Tongue (tissue), 2 donors: Measurements from ENCODE around the gene KDM2B. TPM values are rescaled to one million over a fixed set of nuclear protein-coding genes. Genes with fewer than 3 reads are reported as not detected.

Experiments
- DNase-seq: peaks from one replicate; pipeline ENCODE4 v3.0.0-alpha.2; 2015
- total RNA-seq: library from RNA; depleted of rRNA; stranded (reverse); fragments of >200 nt; gene quantifications from one replicate; pipeline ENCODE4 v1.2.3, GENCODE V29; 2014

The KDM2B gene
- total RNA-seq, 1 donor from 2014 or later = 20.7 TPM

GRCh38 chr12:121430833-121431415 lies 149.9 kb downstream of the KDM2B start:
- peak; percentile 24 for DNase-seq

- DNase-seq = no peak
Measured at GRCh38 chr12:121428883-121429282, 151.9 kb downstream of the KDM2B start.

- no peak for DNase-seq
Measured at GRCh38 chr12:121427556-121428050, 153.2 kb downstream of the KDM2B start.

GRCh38 chr12:121424624-121424975 lies 156.2 kb downstream of the KDM2B start:
- DNase-seq = no peak

GRCh38 chr12:121423682-121424623 lies 156.9 kb downstream of the KDM2B start:
- DNase-seq = peak; percentile 60

GRCh38 chr12:121423253-121423652 lies 157.6 kb downstream of the KDM2B start:
- no peak for DNase-seq

- no peak for DNase-seq
Measured at GRCh38 chr12:121420109-121420508, 160.7 kb downstream of the KDM2B start.

- DNase-seq = no peak
Measured at GRCh38 chr12:121417847-121418246, 163.0 kb downstream of the KDM2B start.

- DNase-seq = no peak
Measured at GRCh38 chr12:121413917-121414316, 166.9 kb downstream of the KDM2B start.

GRCh38 chr12:121405211-121405610 lies 175.6 kb downstream of the KDM2B start:
- DNase-seq = no peak

- DNase-seq = peak; percentile 84
Measured at GRCh38 chr12:121404734-121405133, 176.1 kb downstream of the KDM2B start.

- no peak for DNase-seq
Measured at GRCh38 chr12:121403721-121404120, 177.1 kb downstream of the KDM2B start.

GRCh38 chr12:121400332-121401139 lies 180.3 kb downstream of the KDM2B start:
- DNase-seq = peak; percentile 50

GRCh38 chr12:121399391-121400331 lies 181.2 kb downstream of the KDM2B start, which contains the start of gene RNF34:
RNF34 (plus strand) TSS chr12:121400118; CDS start chr12:121400213, 95 bp downstream.
- peak; percentile 99 for DNase-seq

GRCh38 chr12:121398355-121398754 lies 182.5 kb downstream of the KDM2B start:
- no peak for DNase-seq

- no peak for DNase-seq
Measured at GRCh38 chr12:121397521-121397920, 183.3 kb downstream of the KDM2B start.

GRCh38 chr12:121392325-121392716 lies 188.5 kb downstream of the KDM2B start:
- DNase-seq = no peak

GRCh38 chr12:121391619-121392324 lies 189.1 kb downstream of the KDM2B start:
- peak; percentile 55 for DNase-seq

GRCh38 chr12:121390856-121391255 lies 190.0 kb downstream of the KDM2B start:
- no peak for DNase-seq

GRCh38 chr12:121388421-121388981 lies 192.3 kb downstream of the KDM2B start:
- no peak for DNase-seq
